Endothelial cell of umbilical vein (primary cell): ENCODE data around the gene PAX8. TPM values are rescaled to one million over a fixed set of nuclear protein-coding genes. Genes with fewer than 3 reads are reported as not detected.

Experiments
- BruUV-seq: library from RNA; stranded (reverse); fragments of 400-500 nt; replicated peaks from 2 replicates; lab custom pipeline; 2021; lab: Mats Ljungman, UMichigan
- CTCF ChIA-PET: fragments of 300-600, 350-600 bp; sonication (Branson Sonifier 250); formaldehyde crosslinking; loops from one replicate; lab custom pipeline; 2021; ENCODE audit warnings: antibody characterized with exemption, inconsistent platforms; lab: Charles Lee
- POLR2A ChIA-PET: fragments of 300-600, 350-600 bp; sonication (Branson Sonifier 250); formaldehyde crosslinking; loops from one replicate; lab custom pipeline; 2021; ENCODE audit warnings: antibody characterized with exemption, inconsistent platforms; lab: Charles Lee
- DNase-seq: peaks from one replicate; pipeline ENCODE4 v3.0.0-alpha.2; 2011; ENCODE audit warnings: low read depth, low spot score
- FAIRE-seq: peaks from 2 replicates; lab custom pipeline; 2011; peaks lifted over from hg19 to GRCh38; lab: Jason Lieb, UNC
- H2AFZ ChIP-seq: 2 replicates; pipeline ENCODE4 v1.6.0; 2012; ENCODE audit warnings: low read depth, low read length, control low read depth, inconsistent platforms
- H3K27ac ChIP-seq: 2 replicates; pipeline ENCODE4 v1.5.1; 2011; ENCODE audit warnings: low read depth, mild to moderate bottlenecking, control low read depth, low read length, moderate library complexity; ENCODE audit not compliant: insufficient read depth
- H3K27me3 ChIP-seq, 2 experiments: 2 replicates each; pipeline versions ENCODE4 v1.6.0 to v1.6.1; 2011; ENCODE audit warnings: low read length in 2 of 2, mixed read lengths in 1 of 2; ENCODE audit not compliant: control insufficient read depth in 2 of 2, insufficient read depth in 2 of 2
- H3K36me3 ChIP-seq, 2 experiments: 2 replicates in 1 of 2; 3 replicates in 1 of 2; pipeline ENCODE4 v1.5.1; 2011; ENCODE audit warnings: low read length in 2 of 2, mild to moderate bottlenecking in 1 of 2, moderate library complexity in 1 of 2; ENCODE audit not compliant: control insufficient read depth in 2 of 2, insufficient read depth in 2 of 2; ENCODE audit errors: extremely low read depth in 1 of 2
- H3K4me1 ChIP-seq: 3 replicates; pipeline ENCODE4 v1.5.1; 2011; ENCODE audit warnings: mild to moderate bottlenecking, low read length; ENCODE audit not compliant: control insufficient read depth, insufficient read depth; ENCODE audit errors: extremely low read depth
- H3K4me2 ChIP-seq: 2 replicates; pipeline ENCODE4 v1.6.1; 2011; ENCODE audit warnings: low read length, control low read depth, mixed read lengths; ENCODE audit not compliant: insufficient read depth
- H3K4me3 ChIP-seq, 3 experiments: fragments of 200-600 bp in 1 of 3; sonication (generic), shearing (Covaris generic) in 1 of 3; replicated peaks in 1 of 3; 2 replicates each; pipeline ENCODE4 v1.5.1; 2011 to 2016; ENCODE audit warnings: control low read depth in 3 of 3, low read length in 3 of 3, mild to moderate bottlenecking in 2 of 3, inconsistent platforms in 1 of 3, low read depth in 1 of 3, moderate library complexity in 1 of 3; ENCODE audit not compliant: insufficient read depth in 1 of 3
- H3K79me2 ChIP-seq: 2 replicates; pipeline ENCODE4 v1.6.0; 2012; ENCODE audit warnings: low read length, inconsistent platforms; ENCODE audit not compliant: control insufficient read depth, insufficient read depth
- H3K9ac ChIP-seq: replicated peaks from 2 replicates; pipeline ENCODE3; 2011; ENCODE audit warnings: low read length, control low read depth; ENCODE audit not compliant: insufficient read depth; ENCODE audit errors: extremely low read depth
- H3K9me1 ChIP-seq: replicated peaks from 3 replicates; pipeline ENCODE4 v1.6.0; 2011; ENCODE audit warnings: mild to moderate bottlenecking, low read length; ENCODE audit not compliant: control insufficient read depth, insufficient read depth; ENCODE audit errors: extremely low read depth
- H3K9me3 ChIP-seq: replicated peaks from 2 replicates; pipeline ENCODE4 v1.5.1; 2012; ENCODE audit warnings: low read length, inconsistent platforms; ENCODE audit not compliant: control insufficient read depth, insufficient read depth
- H4K20me1 ChIP-seq: replicated peaks from 2 replicates; pipeline ENCODE3; 2011; ENCODE audit warnings: mild to moderate bottlenecking, low read length; ENCODE audit not compliant: control insufficient read depth, insufficient read depth; ENCODE audit errors: extremely low read depth
- EZH2 ChIP-seq: IDR thresholded peaks from 2 replicates; pipeline ENCODE4 v1.6.1; 2012; ENCODE audit warnings: borderline replicate concordance, low read depth, mild to moderate bottlenecking, moderate library complexity, low read length, inconsistent platforms; ENCODE audit not compliant: severe bottlenecking
- FOS ChIP-seq: IDR thresholded peaks from 2 replicates; pipeline ENCODE4 v1.6.1; 2011; ENCODE audit warnings: mild to moderate bottlenecking, low read length, moderate library complexity, borderline replicate concordance; ENCODE audit not compliant: insufficient read depth
- GATA2 ChIP-seq: IDR thresholded peaks from 2 replicates; pipeline ENCODE4 v1.7.0; 2011; ENCODE audit warnings: low read depth, mild to moderate bottlenecking, moderate library complexity, mixed read lengths, low read length; ENCODE audit not compliant: insufficient read length, insufficient read depth
- JUN ChIP-seq: IDR thresholded peaks from 2 replicates; pipeline ENCODE4 v1.6.1; 2011; ENCODE audit warnings: borderline replicate concordance, low read depth; ENCODE audit not compliant: insufficient read length, insufficient read depth
- MAX ChIP-seq: IDR thresholded peaks from 2 replicates; pipeline ENCODE4 v1.6.1; 2011; ENCODE audit not compliant: insufficient read depth, insufficient read length
- MYC ChIP-seq: IDR thresholded peaks from one replicate; pipeline ENCODE4 v1.6.1; 2011; ENCODE audit warnings: mild to moderate bottlenecking, low read depth, low read length
- POLR2A ChIP-seq: IDR thresholded peaks from 2 replicates; pipeline ENCODE4 v1.6.1; 2012; ENCODE audit warnings: low read depth, mild to moderate bottlenecking, control low read depth, low read length
- POLR2AphosphoS5 ChIP-seq: IDR thresholded peaks from 2 replicates; pipeline ENCODE4 v1.6.1; 2012; ENCODE audit warnings: low read depth, mild to moderate bottlenecking, control low read depth, low read length, moderate library complexity; ENCODE audit not compliant: insufficient read depth
- dilution Hi-C: fragments of 300-500 bp; cut with MboI; formaldehyde crosslinking; loops from one replicate; pipeline ENCODE4 v1.15.0; 2019; ENCODE audit warnings: low sequenced_read_pairs; ENCODE audit not compliant: extremely low pct_ligation_motif_present
- intact Hi-C: fragments of 100-400 bp; cut with micrococcal nuclease; formaldehyde crosslinking; loops from one replicate; pipeline ENCODE4 v1.10.0; 2022
- polyA plus RNA-seq, 4 experiments: library from polyadenylated mRNA; depleted of rRNA in 3 of 4; stranded (reverse) in 3 of 4; unstranded in 1 of 4; fragments of >200 nt; gene quantifications; 2 replicates each; pipeline versions ENCODE4 v1.2.1 to v1.2.3, GENCODE V29; 2011 to 2012; ENCODE audit warnings: missing spikeins in 1 of 4
- total RNA-seq: library from RNA; stranded (reverse); gene quantifications from 2 replicates; pipeline ENCODE4 v1.2.3, GENCODE V29; 2021
- TF ChIP-seq, protein P1 (sequence below), 2 donors: IDR thresholded peaks; 1 replicate in 1 of 2; 2 replicates in 1 of 2; pipeline ENCODE4 v1.5.1; 2011; ENCODE audit warnings: low read length in 2 of 2, mild to moderate bottlenecking in 2 of 2, moderate library complexity in 2 of 2, control low read depth in 1 of 2, inconsistent platforms in 1 of 2, low read depth in 1 of 2; ENCODE audit not compliant: insufficient read depth in 1 of 2; ENCODE audit errors: extremely low read depth in 1 of 2

PAX8 gene
- total and polyA plus RNA-seq, 2 donors (not counting 3 experiments of a cell fraction or from before 2014, with no cell fraction given) = 0.22 to 0.62 TPM

GRCh38 chr2:113229795-113230194, 48.9 kb downstream of the PAX8 start:
- POLR2A ChIA-PET = no interaction called here

More at GRCh38 chr2:113229795-113230194, 48.9 kb downstream of the PAX8 start:
- no peaks in the 10 kb centered on the region for H4K20me1 ChIP-seq
- no peak for TF ChIP-seq EZH2
- no peak for TF ChIP-seq POLR2AphosphoS5
- no peak for TF ChIP-seq POLR2A
- no peak for TF ChIP-seq GATA2
- TF ChIP-seq MAX = no peak
- no peak for TF ChIP-seq MYC
- no peak for TF ChIP-seq JUN
- TF ChIP-seq, protein P1, sequence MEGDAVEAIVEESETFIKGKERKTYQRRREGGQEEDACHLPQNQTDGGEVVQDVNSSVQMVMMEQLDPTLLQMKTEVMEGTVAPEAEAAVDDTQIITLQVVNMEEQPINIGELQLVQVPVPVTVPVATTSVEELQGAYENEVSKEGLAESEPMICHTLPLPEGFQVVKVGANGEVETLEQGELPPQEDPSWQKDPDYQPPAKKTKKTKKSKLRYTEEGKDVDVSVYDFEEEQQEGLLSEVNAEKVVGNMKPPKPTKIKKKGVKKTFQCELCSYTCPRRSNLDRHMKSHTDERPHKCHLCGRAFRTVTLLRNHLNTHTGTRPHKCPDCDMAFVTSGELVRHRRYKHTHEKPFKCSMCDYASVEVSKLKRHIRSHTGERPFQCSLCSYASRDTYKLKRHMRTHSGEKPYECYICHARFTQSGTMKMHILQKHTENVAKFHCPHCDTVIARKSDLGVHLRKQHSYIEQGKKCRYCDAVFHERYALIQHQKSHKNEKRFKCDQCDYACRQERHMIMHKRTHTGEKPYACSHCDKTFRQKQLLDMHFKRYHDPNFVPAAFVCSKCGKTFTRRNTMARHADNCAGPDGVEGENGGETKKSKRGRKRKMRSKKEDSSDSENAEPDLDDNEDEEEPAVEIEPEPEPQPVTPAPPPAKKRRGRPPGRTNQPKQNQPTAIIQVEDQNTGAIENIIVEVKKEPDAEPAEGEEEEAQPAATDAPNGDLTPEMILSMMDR (IDR thresholded peaks at IDR 0.05; ENCODE audit: extremely low read depth in 1 of 2, insufficient read depth in 1 of 2, low read depth in 1 of 2, low read length in 2 of 2) = no peak
- no peak for TF ChIP-seq FOS
- H3K27me3 ChIP-seq = no peaks in the 10 kb centered on the region
- no peak overlapping the region for H3K9ac ChIP-seq
- H3K79me2 ChIP-seq = no peaks in the 10 kb centered on the region
- no peak overlapping the region for H2AFZ ChIP-seq
- no peaks in the 10 kb centered on the region for H3K4me1 ChIP-seq
- no peaks in the 10 kb centered on the region for H3K9me3 ChIP-seq
- no peak for DNase-seq
- H3K27ac ChIP-seq = no peak overlapping the region
- dilution Hi-C loops (no loop called here), intact Hi-C loops (loop anchor here (1.0 kb wide), 1 partner anchor 12 kb away; no protein-coding TSS in a partner anchor)
- CTCF ChIA-PET = interaction anchor here (1.0 to 1.4 kb wide), 5 partner anchors 9 to 31 kb away, joined by 3 to 4 read pairs (median 4); no protein-coding TSS in a partner anchor
- no TSS peak for BruUV-seq
- H3K4me3 ChIP-seq = no peak overlapping the region
- no peaks in the 10 kb centered on the region for H3K9me1 ChIP-seq
- no peak overlapping the region for H3K4me2 ChIP-seq
- H3K36me3 ChIP-seq = no peaks in the 10 kb centered on the region
- no peak for FAIRE-seq
